Natural killer cell (primary cell): ENCODE results near the gene MRPL20. TPM values are rescaled to one million over a fixed set of nuclear protein-coding genes. Genes with fewer than 3 reads are reported as not detected.

ENCODE experiments used
- ATAC-seq, 3 donors: fragments of 150-1000 bp in 2 of 3; fragments of 200-7000 bp in 1 of 3; cut with Tn5 transposase; 1 replicate in 1 of 3; 2 replicates in 2 of 3; pipeline ENCODE4 v1.10.0; 2021; ENCODE audit warnings: mild to moderate bottlenecking in 2 of 3, moderate library complexity in 2 of 3
- DNase-seq, 2 donors: peaks; one replicate each; pipeline versions ENCODE4 v3.0.0 to v3.0.0-alpha.2; 2013 to 2021; ENCODE audit warnings: mixed read lengths in 1 of 2
- H3K27ac ChIP-seq: one replicate; pipeline ENCODE4 v1.5.1; 2013; ENCODE audit warnings: mild to moderate bottlenecking, low read length
- H3K27me3 ChIP-seq: one replicate; pipeline ENCODE4 v1.6.1; 2013; ENCODE audit warnings: low read length; ENCODE audit not compliant: control insufficient read depth, insufficient read depth
- H3K36me3 ChIP-seq: one replicate; pipeline ENCODE4 v1.6.1; 2013; ENCODE audit warnings: low read length; ENCODE audit not compliant: control insufficient read depth, insufficient read depth
- H3K4me1 ChIP-seq: one replicate; pipeline ENCODE4 v1.6.1; 2013; ENCODE audit warnings: low read length; ENCODE audit not compliant: control insufficient read depth, insufficient read depth
- H3K4me3 ChIP-seq: one replicate; pipeline ENCODE4 v1.5.1; 2013; ENCODE audit warnings: low read length
- H3K9me3 ChIP-seq: one replicate; pipeline ENCODE4 v1.6.1; 2013; ENCODE audit warnings: low read length; ENCODE audit not compliant: control insufficient read depth, insufficient read depth
- H3K27ac Mint-ChIP-seq, 2 donors: one replicate each; pipeline ENCODE4 v1.8.0; 2022; ENCODE audit warnings: mild to moderate bottlenecking in 2 of 2, mixed read lengths in 2 of 2, moderate library complexity in 1 of 2
- H3K27me3 Mint-ChIP-seq, 2 donors: one replicate each; pipeline ENCODE4 v1.8.0; 2022; ENCODE audit warnings: low read depth in 2 of 2, mixed read lengths in 2 of 2
- H3K36me3 Mint-ChIP-seq: one replicate; pipeline ENCODE4 v1.8.0; 2022; ENCODE audit warnings: mixed read lengths
- H3K4me1 Mint-ChIP-seq, 2 donors: one replicate each; pipeline ENCODE4 v1.8.0; 2022; ENCODE audit warnings: mixed read lengths in 2 of 2
- H3K4me3 Mint-ChIP-seq: one replicate; pipeline ENCODE4 v1.8.0; 2022; ENCODE audit warnings: mild to moderate bottlenecking, moderate library complexity, mixed read lengths
- H3K9me3 Mint-ChIP-seq, 2 donors: one replicate each; pipeline ENCODE4 v1.8.0; 2022; ENCODE audit warnings: mixed read lengths in 2 of 2
- WGBS: methylation state at CpG from one replicate; pipeline ENCODE4 v1.1.7; 2013; ENCODE audit warnings: missing lambda C conversion rate; ENCODE audit not compliant: insufficient coverage; 5-methylcytosine and 5-hydroxymethylcytosine counted together
- intact Hi-C: fragments of 100-400 bp; cut with micrococcal nuclease; formaldehyde crosslinking; loops from one replicate; pipeline ENCODE4 v1.14.2; 2022
- total RNA-seq, 4 donors: library from RNA; stranded (reverse); fragments of 120-200 nt in 1 of 4; gene quantifications; one replicate each; pipeline versions ENCODE4 v1.2.3 to v1.2.4, GENCODE V29; 2013 to 2022
- TF ChIP-seq, protein P1 (sequence below): fragments of 200-600 bp; IDR thresholded peaks from one replicate; pipeline ENCODE4 v1.8.0; 2022; ENCODE audit warnings: antibody characterized with exemption

MRPL20 gene
- total RNA-seq, 3 donors from 2014 or later (not counting 1 experiment from before 2014, with no cell fraction given), result 90.9 to 111 (median 92.7) TPM

DNA sequence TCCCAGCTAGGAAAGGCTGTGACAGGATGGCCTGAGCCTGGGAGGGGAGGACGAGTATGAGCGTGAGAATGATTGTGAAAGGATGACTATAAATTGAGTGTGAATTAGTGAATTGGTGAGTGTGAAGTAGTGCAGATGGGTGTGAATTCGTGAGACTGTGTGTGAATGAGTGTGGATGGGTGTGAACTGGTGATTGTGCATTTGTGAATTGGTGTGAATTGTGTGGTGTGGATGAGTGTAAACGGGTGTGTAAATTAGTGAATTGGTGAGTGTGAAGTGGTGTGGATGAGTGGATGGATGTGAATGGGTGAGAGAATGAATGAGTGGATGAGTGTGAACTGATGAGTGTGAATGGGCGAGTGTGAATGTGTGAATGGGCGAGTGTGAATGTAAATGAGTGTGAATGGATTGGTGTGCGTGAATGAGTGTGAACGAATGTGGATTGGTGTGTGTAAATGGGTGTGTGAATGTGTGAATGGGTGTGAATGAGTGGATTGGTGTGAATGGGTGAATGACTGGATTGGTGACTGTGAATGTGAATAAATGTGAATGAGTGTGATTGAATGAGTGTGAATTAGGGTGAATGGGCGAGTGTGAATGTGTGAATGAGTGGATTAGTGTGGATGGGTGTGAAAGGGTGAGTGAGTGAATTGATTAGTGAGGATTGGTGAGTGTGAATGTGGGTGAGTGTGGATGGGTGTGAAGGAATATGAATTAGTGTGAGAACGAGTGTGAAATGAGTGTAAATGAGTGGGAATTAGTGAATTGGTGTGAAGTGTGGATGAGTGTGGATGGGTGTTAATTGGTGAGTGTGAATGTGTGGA lies 41.0 kb downstream of the MRPL20 start:
- Histone ChIP-seq H3K27ac (no peak overlapping the region), H3K9me3 (no peaks in the 10 kb centered on the region), H3K27me3 (no peaks in the 10 kb centered on the region), H3K4me3 (no peak overlapping the region), H3K4me1 (peaks cover 7% of the 10 kb centered on the region), H3K36me3 (no peaks in the 10 kb centered on the region)
- no peaks in the 10 kb centered on the region for H3K36me3 Mint-ChIP-seq
- no peaks in the 10 kb centered on the region for H3K9me3 Mint-ChIP-seq
- H3K4me3 Mint-ChIP-seq, result no peak overlapping the region
- no peak for DNase-seq
- H3K27me3 Mint-ChIP-seq, result peaks cover under 1 to 1% of the 10 kb centered on the region in 2 donors
- H3K27ac Mint-ChIP-seq, result no peak overlapping the region
- peaks cover 0 to 2% of the 10 kb centered on the region in 2 donors for H3K4me1 Mint-ChIP-seq
- ATAC-seq, result no peak
- TF ChIP-seq, protein P1, sequence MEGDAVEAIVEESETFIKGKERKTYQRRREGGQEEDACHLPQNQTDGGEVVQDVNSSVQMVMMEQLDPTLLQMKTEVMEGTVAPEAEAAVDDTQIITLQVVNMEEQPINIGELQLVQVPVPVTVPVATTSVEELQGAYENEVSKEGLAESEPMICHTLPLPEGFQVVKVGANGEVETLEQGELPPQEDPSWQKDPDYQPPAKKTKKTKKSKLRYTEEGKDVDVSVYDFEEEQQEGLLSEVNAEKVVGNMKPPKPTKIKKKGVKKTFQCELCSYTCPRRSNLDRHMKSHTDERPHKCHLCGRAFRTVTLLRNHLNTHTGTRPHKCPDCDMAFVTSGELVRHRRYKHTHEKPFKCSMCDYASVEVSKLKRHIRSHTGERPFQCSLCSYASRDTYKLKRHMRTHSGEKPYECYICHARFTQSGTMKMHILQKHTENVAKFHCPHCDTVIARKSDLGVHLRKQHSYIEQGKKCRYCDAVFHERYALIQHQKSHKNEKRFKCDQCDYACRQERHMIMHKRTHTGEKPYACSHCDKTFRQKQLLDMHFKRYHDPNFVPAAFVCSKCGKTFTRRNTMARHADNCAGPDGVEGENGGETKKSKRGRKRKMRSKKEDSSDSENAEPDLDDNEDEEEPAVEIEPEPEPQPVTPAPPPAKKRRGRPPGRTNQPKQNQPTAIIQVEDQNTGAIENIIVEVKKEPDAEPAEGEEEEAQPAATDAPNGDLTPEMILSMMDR, result no peak
- 76% methylated on average over 10 of the region's 10 CpGs for WGBS
- intact Hi-C loops, result no loop called here

- DNase-seq, result no peak
- WGBS, result 85% methylated on average over 14 of the region's 14 CpGs
- no peaks in the 10 kb centered on the region for H3K36me3 Mint-ChIP-seq
- peaks cover 3% of the 10 kb centered on the region for H3K27me3 ChIP-seq
- TF ChIP-seq, protein P1, result no peak
- H3K4me1 ChIP-seq, result no peaks in the 10 kb centered on the region
- ATAC-seq, result no peak
- peaks cover 6 to 8% of the 10 kb centered on the region in 2 donors for H3K27me3 Mint-ChIP-seq
- H3K9me3 Mint-ChIP-seq, result no peaks in the 10 kb centered on the region
- H3K4me3 ChIP-seq, result no peak overlapping the region
- no peaks in the 10 kb centered on the region for H3K9me3 ChIP-seq
- no peak overlapping the region for H3K4me3 Mint-ChIP-seq
- intact Hi-C loops, result no loop called here
- no peak overlapping the region for H3K27ac ChIP-seq
- H3K36me3 ChIP-seq, result no peaks in the 10 kb centered on the region
- peaks cover 0 to 1% of the 10 kb centered on the region in 2 donors for H3K4me1 Mint-ChIP-seq
- no peak overlapping the region for H3K27ac Mint-ChIP-seq
Measured at GRCh38 chr1:1364266-1364665, 42.8 kb downstream of the MRPL20 start.

- peaks cover 0 to 11% of the 10 kb centered on the region in 2 donors for H3K4me1 Mint-ChIP-seq
- WGBS, result 29% methylated on average over 13 of the region's 13 CpGs
- no peak for DNase-seq
- H3K4me3 Mint-ChIP-seq, result no peak overlapping the region
- no peak overlapping the region for H3K27ac ChIP-seq
- H3K27me3 Mint-ChIP-seq, result peaks cover 12 to 17% of the 10 kb centered on the region in 2 donors
- H3K27me3 ChIP-seq, result peaks cover 21% of the 10 kb centered on the region
- no peak for ATAC-seq
- no peaks in the 10 kb centered on the region for H3K9me3 Mint-ChIP-seq
- no peak overlapping the region for H3K27ac Mint-ChIP-seq
- no peak overlapping the region for H3K4me3 ChIP-seq
- H3K36me3 Mint-ChIP-seq, result no peaks in the 10 kb centered on the region
- peaks cover 13% of the 10 kb centered on the region for H3K4me1 ChIP-seq
- intact Hi-C loops, result no loop called here
- H3K36me3 ChIP-seq, result no peaks in the 10 kb centered on the region
- H3K9me3 ChIP-seq, result no peaks in the 10 kb centered on the region
- TF ChIP-seq, protein P1, result no peak
Measured at GRCh38 chr1:1361982-1362423, 45.1 kb downstream of the MRPL20 start.
